Upper lobe of left lung (tissue), 4 donors: ENCODE results near the gene ADGRD2.

Source experiments
- EP300 ChIP-seq, 4 donors: sonication (generic); formaldehyde crosslinking; IDR thresholded peaks; one replicate each; pipeline ENCODE4 v1.5.1; 2017; ENCODE audit warnings: antibody characterized with exemption in 4 of 4, control low read depth in 2 of 4
- POLR2A ChIP-seq, 4 donors: fragments of 450-650 bp; IDR thresholded peaks; one replicate each; pipeline ENCODE4 v1.5.1; 2016 to 2017; ENCODE audit warnings: antibody characterized with exemption in 4 of 4, mild to moderate bottlenecking in 2 of 4
- TF ChIP-seq, protein P1 (sequence below), 6 experiments: fragments of 450-650 bp in 4 of 6; fragments of 200-600 bp in 2 of 6; sonication (generic) in 2 of 6; IDR thresholded peaks; one replicate each; pipeline ENCODE4 v1.5.1; 2016 to 2019; ENCODE audit warnings: antibody characterized with exemption in 6 of 6

- no peak for TF ChIP-seq EP300 (IDR thresholded peaks at IDR 0.05)
- TF ChIP-seq POLR2A (IDR thresholded peaks at IDR 0.05) = no peak
- TF ChIP-seq, protein P1, sequence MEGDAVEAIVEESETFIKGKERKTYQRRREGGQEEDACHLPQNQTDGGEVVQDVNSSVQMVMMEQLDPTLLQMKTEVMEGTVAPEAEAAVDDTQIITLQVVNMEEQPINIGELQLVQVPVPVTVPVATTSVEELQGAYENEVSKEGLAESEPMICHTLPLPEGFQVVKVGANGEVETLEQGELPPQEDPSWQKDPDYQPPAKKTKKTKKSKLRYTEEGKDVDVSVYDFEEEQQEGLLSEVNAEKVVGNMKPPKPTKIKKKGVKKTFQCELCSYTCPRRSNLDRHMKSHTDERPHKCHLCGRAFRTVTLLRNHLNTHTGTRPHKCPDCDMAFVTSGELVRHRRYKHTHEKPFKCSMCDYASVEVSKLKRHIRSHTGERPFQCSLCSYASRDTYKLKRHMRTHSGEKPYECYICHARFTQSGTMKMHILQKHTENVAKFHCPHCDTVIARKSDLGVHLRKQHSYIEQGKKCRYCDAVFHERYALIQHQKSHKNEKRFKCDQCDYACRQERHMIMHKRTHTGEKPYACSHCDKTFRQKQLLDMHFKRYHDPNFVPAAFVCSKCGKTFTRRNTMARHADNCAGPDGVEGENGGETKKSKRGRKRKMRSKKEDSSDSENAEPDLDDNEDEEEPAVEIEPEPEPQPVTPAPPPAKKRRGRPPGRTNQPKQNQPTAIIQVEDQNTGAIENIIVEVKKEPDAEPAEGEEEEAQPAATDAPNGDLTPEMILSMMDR (IDR thresholded peaks at IDR 0.05) = no peak
Measured at GRCh38 chr9:124517600-124517999, 67.3 kb downstream of the ADGRD2 start.
